IPS-20b (cell line): Measurements from ENCODE around the gene OLIG3.

Source experiments
- H3K27ac ChIP-seq: one replicate; pipeline ENCODE4 v1.5.1; 2013; ENCODE audit warnings: low read length
- H3K27me3 ChIP-seq: 2 replicates; pipeline ENCODE4 v1.6.1; 2013; ENCODE audit warnings: mild to moderate bottlenecking, low read length, inconsistent platforms; ENCODE audit not compliant: insufficient read depth
- H3K36me3 ChIP-seq: 2 replicates; pipeline ENCODE4 v1.6.1; 2013; ENCODE audit warnings: low read depth, mild to moderate bottlenecking, inconsistent platforms, low read length, moderate library complexity; ENCODE audit not compliant: insufficient read depth
- H3K4me1 ChIP-seq: 2 replicates; pipeline ENCODE4 v1.6.1; 2013; ENCODE audit warnings: mild to moderate bottlenecking, control low read depth, inconsistent platforms, low read length, moderate library complexity; ENCODE audit not compliant: insufficient read depth
- H3K4me3 ChIP-seq: 2 replicates; pipeline ENCODE4 v1.5.1; 2013; ENCODE audit warnings: mild to moderate bottlenecking, low read length, inconsistent platforms
- H3K9ac ChIP-seq: 2 replicates; pipeline ENCODE4 v1.6.1; 2013; ENCODE audit warnings: low read depth, mild to moderate bottlenecking, inconsistent platforms, low read length, moderate library complexity
- H3K9me3 ChIP-seq: 2 replicates; pipeline ENCODE4 v1.6.1; 2013; ENCODE audit warnings: mild to moderate bottlenecking, low read depth, low read length, inconsistent platforms; ENCODE audit not compliant: insufficient read depth

The OLIG3 gene

GRCh38 chr6:137486416-137486815 is 7.8 kb downstream of the OLIG3 start:
- Histone ChIP-seq H3K4me3 (peak overlapping the region; percentile 77; the same call in 1 of the 2 replicates), H3K9me3 (no peaks in the 10 kb centered on the region), H3K27me3 (peaks cover 91% of the 10 kb centered on the region), H3K27ac (no peak overlapping the region), H3K4me1 (peaks cover 25% of the 10 kb centered on the region), H3K36me3 (no peaks in the 10 kb centered on the region), H3K9ac (no peak overlapping the region)

GRCh38 chr6:137480431-137480830 is 13.8 kb downstream of the OLIG3 start:
- Histone ChIP-seq H3K4me1 (no peaks in the 10 kb centered on the region), H3K27ac (no peak overlapping the region), H3K9ac (no peak overlapping the region), H3K27me3 (peaks cover 36% of the 10 kb centered on the region), H3K9me3 (no peaks in the 10 kb centered on the region), H3K4me3 (no peak overlapping the region), H3K36me3 (no peaks in the 10 kb centered on the region)

- Histone ChIP-seq H3K36me3 (no peaks in the 10 kb centered on the region), H3K9ac (no peak overlapping the region), H3K9me3 (no peaks in the 10 kb centered on the region), H3K27ac (no peak overlapping the region), H3K4me3 (no peak overlapping the region), H3K4me1 (peaks cover 21% of the 10 kb centered on the region), H3K27me3 (peaks cover 5% of the 10 kb centered on the region; the same call in 1 of the 2 replicates)
Observed at GRCh38 chr6:137475103-137475502, 19.1 kb downstream of the OLIG3 start.

GRCh38 chr6:137473598-137473997 is 20.6 kb downstream of the OLIG3 start:
- no peaks in the 10 kb centered on the region for H3K9me3 ChIP-seq
- H3K27ac ChIP-seq, result no peak overlapping the region
- no peak overlapping the region for H3K9ac ChIP-seq
- H3K36me3 ChIP-seq, result no peaks in the 10 kb centered on the region
- H3K4me3 ChIP-seq, result no peak overlapping the region
- peaks cover 22% of the 10 kb centered on the region for H3K4me1 ChIP-seq
- H3K27me3 ChIP-seq, result peaks cover 5% of the 10 kb centered on the region; the same call in 1 of the 2 replicates

- Histone ChIP-seq H3K9ac (no peak overlapping the region), H3K4me1 (peaks cover 22% of the 10 kb centered on the region), H3K36me3 (no peaks in the 10 kb centered on the region), H3K27me3 (peaks cover 5% of the 10 kb centered on the region; the same call in 1 of the 2 replicates), H3K4me3 (no peak overlapping the region), H3K9me3 (no peaks in the 10 kb centered on the region), H3K27ac (no peak overlapping the region)
Observed at GRCh38 chr6:137472641-137473137, 21.5 kb downstream of the OLIG3 start.

- H3K4me3 ChIP-seq, result no peak overlapping the region
- H3K4me1 ChIP-seq, result peaks cover 22% of the 10 kb centered on the region
- no peak overlapping the region for H3K9ac ChIP-seq
- H3K27ac ChIP-seq, result no peak overlapping the region
- no peaks in the 10 kb centered on the region for H3K9me3 ChIP-seq
- H3K36me3 ChIP-seq, result no peaks in the 10 kb centered on the region
- peaks cover 2% of the 10 kb centered on the region; the same call in 1 of the 2 replicates for H3K27me3 ChIP-seq
Observed at GRCh38 chr6:137471986-137472385, 22.2 kb downstream of the OLIG3 start.

GRCh38 chr6:137471497-137471896 is 22.7 kb downstream of the OLIG3 start:
- H3K9ac ChIP-seq, result no peak overlapping the region
- H3K27me3 ChIP-seq, result no peaks in the 10 kb centered on the region
- no peak overlapping the region for H3K4me3 ChIP-seq
- no peaks in the 10 kb centered on the region for H3K36me3 ChIP-seq
- no peak overlapping the region for H3K27ac ChIP-seq
- H3K9me3 ChIP-seq, result no peaks in the 10 kb centered on the region
- peaks cover 22% of the 10 kb centered on the region for H3K4me1 ChIP-seq

GRCh38 chr6:137467211-137467610 is 27.0 kb downstream of the OLIG3 start:
- Histone ChIP-seq H3K9ac (no peak overlapping the region), H3K9me3 (no peaks in the 10 kb centered on the region), H3K4me1 (peaks cover 8% of the 10 kb centered on the region; the same call in 1 of the 2 replicates), H3K27me3 (no peaks in the 10 kb centered on the region), H3K27ac (no peak overlapping the region), H3K4me3 (no peak overlapping the region), H3K36me3 (no peaks in the 10 kb centered on the region)

GRCh38 chr6:137465378-137466009 is 28.7 kb downstream of the OLIG3 start:
- Histone ChIP-seq H3K4me1 (peaks cover 4% of the 10 kb centered on the region; the same call in 1 of the 2 replicates), H3K9me3 (no peaks in the 10 kb centered on the region), H3K9ac (no peak overlapping the region), H3K4me3 (no peak overlapping the region), H3K27ac (no peak overlapping the region), H3K27me3 (no peaks in the 10 kb centered on the region), H3K36me3 (no peaks in the 10 kb centered on the region)

- Histone ChIP-seq H3K36me3 (no peaks in the 10 kb centered on the region), H3K4me1 (no peaks in the 10 kb centered on the region), H3K27me3 (no peaks in the 10 kb centered on the region), H3K9me3 (peaks cover 5% of the 10 kb centered on the region; the same call in 1 of the 2 replicates), H3K4me3 (no peak overlapping the region), H3K27ac (no peak overlapping the region), H3K9ac (no peak overlapping the region)
Observed at GRCh38 chr6:137452333-137452894, 41.8 kb downstream of the OLIG3 start.

GRCh38 chr6:137443901-137444300 is 50.3 kb downstream of the OLIG3 start:
- no peak overlapping the region for H3K9ac ChIP-seq
- H3K4me3 ChIP-seq, result no peak overlapping the region
- no peaks in the 10 kb centered on the region for H3K36me3 ChIP-seq
- no peaks in the 10 kb centered on the region for H3K4me1 ChIP-seq
- no peaks in the 10 kb centered on the region for H3K27me3 ChIP-seq
- H3K9me3 ChIP-seq, result no peaks in the 10 kb centered on the region
- H3K27ac ChIP-seq, result no peak overlapping the region
